HG03469 (cell line): ENCODE results near the gene STX19.
A peak's percentile ranks its signal among the peaks of the same experiment; 100 is the strongest.
"Not testable (repeated sequence)": the region's sequence is repeated elsewhere in the genome, so short reads cannot be mapped to it uniquely, and the experiment has no call there.

Experiments
- ATAC-seq: cut with Tn5 transposase; IDR thresholded peaks from one replicate; pipeline ENCODE4 v1.9.1; 2021; ENCODE audit warnings: mild to moderate bottlenecking, moderate library complexity, moderate number of reproducible peaks; ENCODE audit not compliant: unreplicated experiment

STX19 gene

GRCh38 chr3:93979850-93980676 lies 48.3 kb downstream of the STX19 start, which contains the start of gene ARL13B:
Gene ARL13B, plus strand, starts transcription at chr3:93980155. Its CDS starts 269 bp downstream, at chr3:93980424.
- peak; percentile 100 for ATAC-seq

- peak; percentile 80 for ATAC-seq
These were observed 55.0 kb downstream of the STX19 start, which contains the start of gene PROS1 for GRCh38 chr3:93973131-93974126. Gene PROS1, minus strand, starts transcription at chr3:93973896. Its CDS starts 147 bp downstream, at chr3:93973749.

GRCh38 chr3:93969997-93970396 lies 58.4 kb downstream of the STX19 start:
- ATAC-seq = no peak

- no peak for ATAC-seq
These were observed 59.0 kb downstream of the STX19 start for GRCh38 chr3:93969443-93969842.

GRCh38 chr3:93965106-93965505 lies 63.3 kb downstream of the STX19 start:
- not testable (repeated sequence) for ATAC-seq
